Measurements from ENCODE around the gene POLRMT.

Gene POLRMT

GRCh38 chr19:616747-617526 lies 16.4 kb downstream of the POLRMT start:
- H3K4me2 ChIP-seq: no peak overlapping the region
- no peak overlapping the region for H3K4me3 ChIP-seq (IDR thresholded peaks at IDR 0.05; ENCODE audit: insufficient read depth, low read depth, low read length)
- no peak for TF ChIP-seq CTCF (conservative IDR thresholded peaks at IDR 0.05; ENCODE audit: low read depth, low read length)
- no peaks in the 10 kb centered on the region for H3K79me2 ChIP-seq (ENCODE audit: insufficient read depth, low read depth)
- H4K20me1 ChIP-seq (ENCODE audit: insufficient read depth): no peaks in the 10 kb centered on the region
- H2AFZ ChIP-seq (ENCODE audit: low read depth): no peak overlapping the region
- H3K27ac ChIP-seq: no peak overlapping the region
- H3K9ac ChIP-seq: no peak overlapping the region
- H3K27me3 ChIP-seq (ENCODE audit: insufficient read depth, low read depth): no peaks in the 10 kb centered on the region
- no peaks in the 10 kb centered on the region for H3K36me3 ChIP-seq (ENCODE audit: insufficient read depth)
- H3K4me1 ChIP-seq (ENCODE audit: low read depth, poor library complexity, severe bottlenecking): no peaks in the 10 kb centered on the region

- Histone ChIP-seq H3K4me3 (IDR thresholded peaks at IDR 0.05; ENCODE audit: insufficient read depth, low read depth, low read length) (no peak overlapping the region), H2AFZ (ENCODE audit: low read depth) (no peak overlapping the region), H4K20me1 (ENCODE audit: insufficient read depth) (no peaks in the 10 kb centered on the region), H3K36me3 (ENCODE audit: insufficient read depth) (no peaks in the 10 kb centered on the region), H3K4me2 (no peak overlapping the region), H3K27me3 (ENCODE audit: insufficient read depth, low read depth) (no peaks in the 10 kb centered on the region), H3K27ac (no peak overlapping the region), H3K79me2 (ENCODE audit: insufficient read depth, low read depth) (no peaks in the 10 kb centered on the region), H3K4me1 (ENCODE audit: low read depth, poor library complexity, severe bottlenecking) (no peaks in the 10 kb centered on the region), H3K9ac (no peak overlapping the region)
- no peak for TF ChIP-seq CTCF (conservative IDR thresholded peaks at IDR 0.05; ENCODE audit: low read depth, low read length)
Observed at GRCh38 chr19:616062-616700, 17.2 kb downstream of the POLRMT start.

- no peak overlapping the region for H3K4me3 ChIP-seq (IDR thresholded peaks at IDR 0.05; ENCODE audit: insufficient read depth, low read depth, low read length)
- H4K20me1 ChIP-seq (ENCODE audit: insufficient read depth): no peaks in the 10 kb centered on the region
- H3K36me3 ChIP-seq (ENCODE audit: insufficient read depth): no peaks in the 10 kb centered on the region
- H3K4me2 ChIP-seq: no peak overlapping the region
- H3K27ac ChIP-seq: no peak overlapping the region
- no peak overlapping the region for H3K9ac ChIP-seq
- no peak for TF ChIP-seq CTCF (conservative IDR thresholded peaks at IDR 0.05; ENCODE audit: low read depth, low read length)
- H3K79me2 ChIP-seq (ENCODE audit: insufficient read depth, low read depth): no peaks in the 10 kb centered on the region
- H3K4me1 ChIP-seq (ENCODE audit: low read depth, poor library complexity, severe bottlenecking): no peaks in the 10 kb centered on the region
- no peak overlapping the region for H2AFZ ChIP-seq (ENCODE audit: low read depth)
- H3K27me3 ChIP-seq (ENCODE audit: insufficient read depth, low read depth): no peaks in the 10 kb centered on the region
Observed at GRCh38 chr19:615619-616018, 17.7 kb downstream of the POLRMT start.

- no peaks in the 10 kb centered on the region for H3K36me3 ChIP-seq (ENCODE audit: insufficient read depth)
- no peak overlapping the region for H3K27ac ChIP-seq
Observed at GRCh38 chr19:613732-614567, 19.4 kb downstream of the POLRMT start.

More at GRCh38 chr19:613732-614567, 19.4 kb downstream of the POLRMT start:
- Histone ChIP-seq H3K4me2 (no peak overlapping the region), H3K79me2 (ENCODE audit: insufficient read depth, low read depth) (no peaks in the 10 kb centered on the region), H2AFZ (ENCODE audit: low read depth) (no peak overlapping the region), H3K4me3 (IDR thresholded peaks at IDR 0.05; ENCODE audit: insufficient read depth, low read depth, low read length) (no peak overlapping the region), H3K9ac (no peak overlapping the region), H4K20me1 (ENCODE audit: insufficient read depth) (no peaks in the 10 kb centered on the region), H3K27me3 (ENCODE audit: insufficient read depth, low read depth) (no peaks in the 10 kb centered on the region), H3K4me1 (ENCODE audit: low read depth, poor library complexity, severe bottlenecking) (no peaks in the 10 kb centered on the region)
- TF ChIP-seq CTCF (conservative IDR thresholded peaks at IDR 0.05; ENCODE audit: low read depth, low read length): no peak

Data from KMS-11 (cell line).